Thymus (tissue), 11 donors: ENCODE data around the gene IL1RAPL1. TPM values are rescaled to one million over a fixed set of nuclear protein-coding genes. Genes with fewer than 3 reads are reported as not detected.
"Not testable (repeated sequence)": the region's sequence is repeated elsewhere in the genome, so short reads cannot be mapped to it uniquely, and the experiment has no call there.

ENCODE experiments used
- DNase-seq, 9 donors: peaks; one replicate each; pipeline ENCODE4 v3.0.0-alpha.2; 2013; ENCODE audit warnings: low spot score in 9 of 9, low read depth in 6 of 9, missing footprints in 1 of 9
- H3K27ac ChIP-seq, 2 donors: one replicate each; pipeline ENCODE4 v1.5.1; 2013; ENCODE audit warnings: control low read depth in 1 of 2, low read depth in 1 of 2, low read length in 1 of 2, mild to moderate bottlenecking in 1 of 2, moderate library complexity in 1 of 2
- H3K27me3 ChIP-seq, 2 donors: one replicate each; pipeline ENCODE4 v1.5.1; 2013; ENCODE audit warnings: low read length in 1 of 2; ENCODE audit not compliant: control insufficient read depth in 2 of 2, insufficient read depth in 1 of 2
- H3K36me3 ChIP-seq, 2 donors: one replicate each; pipeline ENCODE4 v1.5.1; 2013; ENCODE audit warnings: low read length in 1 of 2, mild to moderate bottlenecking in 1 of 2, moderate library complexity in 1 of 2; ENCODE audit not compliant: control insufficient read depth in 2 of 2, insufficient read depth in 2 of 2
- H3K4me1 ChIP-seq, 2 donors: one replicate each; pipeline ENCODE4 v1.5.1; 2013; ENCODE audit warnings: low read length in 2 of 2; ENCODE audit not compliant: control insufficient read depth in 2 of 2, insufficient read depth in 2 of 2
- H3K4me3 ChIP-seq, 2 donors: one replicate each; pipeline ENCODE4 v1.5.1; 2013; ENCODE audit warnings: low read length in 2 of 2, control low read depth in 1 of 2, mild to moderate bottlenecking in 1 of 2
- H3K9me3 ChIP-seq, 2 donors: one replicate each; pipeline ENCODE4 v1.5.1; 2013; ENCODE audit warnings: low read length in 1 of 2, mild to moderate bottlenecking in 1 of 2; ENCODE audit not compliant: control insufficient read depth in 2 of 2, insufficient read depth in 1 of 2
- WGBS: extraction: QIAGEN DNeasy Blood & Tissue Kit; methylation state at CpG from one replicate; pipeline ENCODE4 v1.1.7; 2013; 5-methylcytosine and 5-hydroxymethylcytosine counted together
- polyA plus RNA-seq: library from polyadenylated mRNA; stranded (reverse); fragments of 200-250 nt; gene quantifications from one replicate; pipeline ENCODE4 v1.2.3, GENCODE V29; 2013
- total RNA-seq: library from RNA; stranded (reverse); fragments of 120-200 nt; gene quantifications from one replicate; pipeline ENCODE4 v1.2.4, GENCODE V29; 2013
- donor health status: healthy.

Gene IL1RAPL1
- total and polyA plus RNA-seq, 2 donors, result 0.02 to 0.33 TPM

DNA sequence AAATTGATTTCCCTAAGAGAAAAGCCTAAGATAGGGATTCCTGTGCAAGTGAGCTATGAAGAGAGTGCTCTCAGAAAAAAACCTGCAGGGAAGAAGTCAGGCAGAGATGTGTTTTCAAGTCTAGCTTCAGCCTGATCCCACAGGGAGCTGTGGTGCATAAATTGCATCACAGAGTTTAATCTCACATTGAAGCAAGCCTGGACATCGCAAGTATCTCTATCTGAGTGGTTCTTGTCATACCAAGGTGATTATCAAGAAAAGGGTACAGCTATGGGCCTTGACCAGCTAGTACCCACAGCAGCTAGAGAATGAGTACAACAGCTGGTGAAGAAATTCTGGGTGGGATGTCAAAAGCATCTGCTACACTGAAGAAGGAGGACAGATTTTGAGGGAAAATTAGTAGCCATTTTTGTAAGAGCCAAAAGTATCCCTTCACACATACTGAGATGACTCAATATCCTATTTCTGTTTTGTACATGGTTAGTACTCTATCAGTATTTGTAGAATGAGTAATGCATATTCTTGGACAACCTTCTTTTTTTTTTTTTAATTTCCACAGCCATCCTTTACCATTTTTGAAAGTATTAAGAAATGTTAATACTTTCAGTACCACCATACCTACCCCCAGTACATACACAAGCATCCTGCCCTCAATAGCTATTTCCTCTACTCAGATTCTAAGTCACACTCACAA is 708.9 kb downstream of the IL1RAPL1 start:
- no peak overlapping the region for H3K4me3 ChIP-seq
- 91% methylated on average over 1 of the region's 1 CpG for WGBS
- no peaks in the 10 kb centered on the region for H3K27me3 ChIP-seq
- H3K36me3 ChIP-seq, result no peaks in the 10 kb centered on the region
- no peak overlapping the region for H3K27ac ChIP-seq
- no peaks in the 10 kb centered on the region for H3K9me3 ChIP-seq
- DNase-seq, result no peak
- H3K4me1 ChIP-seq, result no peaks in the 10 kb centered on the region

GRCh38 chrX:29297171-29297800 is 710.0 kb downstream of the IL1RAPL1 start:
- 62% methylated on average over 4 of the region's 4 CpGs for whole genome bisulfite sequencing
- H3K27ac ChIP-seq, result no peak overlapping the region
- DNase-seq, result no peak
- no peaks in the 10 kb centered on the region for H3K36me3 ChIP-seq
- no peaks in the 10 kb centered on the region for H3K4me1 ChIP-seq
- H3K9me3 ChIP-seq, result no peaks in the 10 kb centered on the region
- H3K27me3 ChIP-seq, result no peaks in the 10 kb centered on the region
- H3K4me3 ChIP-seq, result no peak overlapping the region

GRCh38 chrX:29299684-29300083 is 712.4 kb downstream of the IL1RAPL1 start:
- H3K27me3 ChIP-seq, result no peaks in the 10 kb centered on the region
- H3K36me3 ChIP-seq, result no peaks in the 10 kb centered on the region
- H3K4me3 ChIP-seq, result no peak overlapping the region
- no peaks in the 10 kb centered on the region for H3K9me3 ChIP-seq
- no peak for DNase-seq
- no peak overlapping the region for H3K27ac ChIP-seq
- 90% methylated on average over 2 of the region's 2 CpGs for WGBS
- no peaks in the 10 kb centered on the region for H3K4me1 ChIP-seq

DNA sequence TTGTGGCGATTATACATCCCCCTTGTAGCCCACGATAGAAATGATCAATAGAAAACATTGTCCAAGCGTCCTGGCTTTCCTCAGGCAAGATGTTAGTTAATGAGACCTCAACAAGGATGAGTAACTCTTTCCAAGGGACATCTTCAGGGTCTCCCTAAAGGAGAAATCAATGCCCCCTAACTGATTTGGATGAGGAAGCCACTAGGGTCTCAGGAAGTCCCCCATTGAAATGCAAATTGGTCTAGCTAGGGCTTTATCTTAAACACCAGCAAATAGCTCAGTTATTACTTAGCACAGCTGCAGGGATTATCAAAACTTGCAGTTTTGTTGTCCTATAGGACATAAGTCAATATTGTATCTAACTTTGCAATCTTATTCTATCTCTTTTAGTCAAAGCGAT is 721.5 kb downstream of the IL1RAPL1 start:
- Histone ChIP-seq H3K9me3 (no peaks in the 10 kb centered on the region), H3K36me3 (no peaks in the 10 kb centered on the region), H3K27me3 (no peaks in the 10 kb centered on the region), H3K4me3 (no peak overlapping the region), H3K27ac (no peak overlapping the region), H3K4me1 (no peaks in the 10 kb centered on the region)
- DNase-seq, result no peak
- WGBS, result 60% methylated on average over 4 of the region's 4 CpGs

DNA sequence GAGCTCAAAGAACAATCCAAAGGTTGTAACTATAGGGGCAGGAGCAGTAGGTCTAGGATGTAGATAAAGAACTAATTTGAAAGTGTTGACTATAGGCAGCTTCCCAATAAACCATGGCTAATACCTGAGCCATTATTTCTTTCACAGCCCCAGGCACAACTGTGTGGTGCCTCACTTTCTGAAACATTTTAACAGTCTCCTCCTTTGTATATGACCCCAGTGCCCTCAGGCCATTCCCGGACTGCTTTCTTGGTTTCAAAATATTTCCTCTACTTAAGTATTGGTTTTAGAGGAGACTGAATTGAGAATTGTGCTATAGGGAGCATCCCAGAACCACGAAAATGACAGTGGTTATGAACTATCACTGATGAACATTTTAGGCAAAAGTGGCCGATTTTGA is 728.7 kb downstream of the IL1RAPL1 start:
- no peak for DNase-seq
- no peaks in the 10 kb centered on the region for H3K9me3 ChIP-seq
- H3K4me3 ChIP-seq, result no peak overlapping the region
- no peaks in the 10 kb centered on the region for H3K4me1 ChIP-seq
- H3K27me3 ChIP-seq, result no peaks in the 10 kb centered on the region
- no peaks in the 10 kb centered on the region for H3K36me3 ChIP-seq
- no peak overlapping the region for H3K27ac ChIP-seq
- WGBS, result 76% methylated on average over 3 of the region's 3 CpGs

- H3K27me3 ChIP-seq, result no peaks in the 10 kb centered on the region
- no peaks in the 10 kb centered on the region for H3K4me1 ChIP-seq
- WGBS, result 84% methylated on average over 1 of the region's 1 CpG
- no peak overlapping the region for H3K27ac ChIP-seq
- no peaks in the 10 kb centered on the region for H3K9me3 ChIP-seq
- H3K4me3 ChIP-seq, result no peak overlapping the region
- no peaks in the 10 kb centered on the region for H3K36me3 ChIP-seq
- no peak for DNase-seq
These were observed 730.8 kb downstream of the IL1RAPL1 start for GRCh38 chrX:29318012-29318411.

GRCh38 chrX:29332429-29332828 is 745.2 kb downstream of the IL1RAPL1 start:
- H3K4me1 ChIP-seq, H3K4me3 ChIP-seq, H3K36me3 ChIP-seq, H3K27ac ChIP-seq, DNase-seq, H3K9me3 ChIP-seq, H3K27me3 ChIP-seq: not testable (repeated sequence)
- 92% methylated on average over 3 of the region's 3 CpGs for WGBS

- not testable (repeated sequence) for H3K27ac ChIP-seq, H3K36me3 ChIP-seq, H3K27me3 ChIP-seq, H3K9me3 ChIP-seq, DNase-seq, H3K4me3 ChIP-seq, H3K4me1 ChIP-seq
- WGBS, result 100% methylated on average over 6 of the region's 27 CpGs
These were observed 745.8 kb downstream of the IL1RAPL1 start for GRCh38 chrX:29333091-29333490.

- H3K4me1 ChIP-seq, result no peaks in the 10 kb centered on the region
These were observed 761.0 kb downstream of the IL1RAPL1 start for GRCh38 chrX:29348288-29348687.

More at GRCh38 chrX:29348288-29348687, 761.0 kb downstream of the IL1RAPL1 start:
- Histone ChIP-seq H3K9me3 (no peaks in the 10 kb centered on the region), H3K27ac (no peak overlapping the region), H3K4me3 (no peak overlapping the region), H3K36me3 (no peaks in the 10 kb centered on the region), H3K27me3 (no peaks in the 10 kb centered on the region)
- no peak for DNase-seq
